OCI-LY7 (cell line): ENCODE measurements around the gene RAD51B. TPM values are rescaled to one million over a fixed set of nuclear protein-coding genes. Genes with fewer than 3 reads are reported as not detected.

Source experiments
- BruUV-seq: library from RNA; stranded (reverse); fragments of 400-500 nt; replicated peaks from 2 replicates; lab custom pipeline; 2021; lab: Mats Ljungman, UMichigan
- CTCF ChIA-PET: fragments of 300-600 bp; sonication (Branson Sonifier 250); formaldehyde crosslinking; loops from one replicate; lab custom pipeline; 2022; ENCODE audit warnings: antibody characterized with exemption; ENCODE audit not compliant: unreplicated experiment; lab: Charles Lee
- POLR2A ChIA-PET: fragments of 300-600 bp; sonication (Branson Sonifier 250); formaldehyde crosslinking; loops from one replicate; lab custom pipeline; 2022; ENCODE audit warnings: antibody characterized with exemption; lab: Charles Lee
- DNase-seq: peaks from one replicate; pipeline ENCODE4 v3.0.0-alpha.2; 2015; ENCODE audit warnings: low spot score
- H2AFZ ChIP-seq: fragments of 200-600 bp; sonication (generic), shearing (Covaris generic); 2 replicates; pipeline ENCODE4 v1.6.1; 2014; ENCODE audit warnings: mild to moderate bottlenecking, antibody characterized with exemption, low read length, moderate library complexity
- H3K27ac ChIP-seq: fragments of 200-600 bp; sonication (generic); 2 replicates; pipeline ENCODE4 v1.5.1; 2014; ENCODE audit warnings: mixed run types, low read depth, mild to moderate bottlenecking, moderate library complexity, low read length, inconsistent platforms; ENCODE audit not compliant: poor library complexity, severe bottlenecking
- H3K36me3 ChIP-seq: fragments of 200-600 bp; sonication (generic); 2 replicates; pipeline ENCODE4 v1.6.1; 2014; ENCODE audit warnings: mild to moderate bottlenecking, antibody characterized with exemption, low read length, moderate library complexity, mixed read lengths; ENCODE audit not compliant: insufficient read depth
- H3K4me1 ChIP-seq: fragments of 200-600 bp; sonication (generic); 2 replicates; pipeline ENCODE4 v1.5.1; 2014; ENCODE audit warnings: mild to moderate bottlenecking, low read length; ENCODE audit not compliant: insufficient read depth, poor library complexity, severe bottlenecking
- H3K4me2 ChIP-seq: fragments of 200-600 bp; sonication (generic); 2 replicates; pipeline ENCODE4 v1.6.1; 2014; ENCODE audit warnings: mild to moderate bottlenecking, low read length
- H3K4me3 ChIP-seq: fragments of 200-600 bp; sonication (generic); 2 replicates; pipeline ENCODE4 v1.5.1; 2014; ENCODE audit warnings: mild to moderate bottlenecking, low read depth, low read length; ENCODE audit not compliant: poor library complexity, severe bottlenecking
- H3K79me2 ChIP-seq: fragments of 200-600 bp; sonication (generic); 2 replicates; pipeline ENCODE4 v1.6.1; 2016; ENCODE audit warnings: low read depth, mild to moderate bottlenecking, low read length, moderate library complexity, mixed read lengths; ENCODE audit not compliant: insufficient read depth
- H3K9me2 ChIP-seq: fragments of 200-600 bp; sonication (generic); 2 replicates; pipeline ENCODE4 v1.6.1; 2016; ENCODE audit warnings: mild to moderate bottlenecking, low read length, mixed read lengths; ENCODE audit not compliant: insufficient read depth
- H3K9me3 ChIP-seq: fragments of 200-600 bp; sonication (generic); 2 replicates; pipeline ENCODE4 v1.6.1; 2014; ENCODE audit warnings: mild to moderate bottlenecking, mixed run types, low read length, mixed read lengths
- H4K20me1 ChIP-seq: fragments of 200-600 bp; sonication (generic); 2 replicates; pipeline ENCODE4 v1.6.1; 2014; ENCODE audit warnings: mild to moderate bottlenecking, antibody characterized with exemption, low read length, moderate library complexity, mixed read lengths; ENCODE audit not compliant: insufficient read depth
- EZH2phosphoT487 ChIP-seq: fragments of 200-600 bp; sonication (generic); IDR thresholded peaks from 2 replicates; pipeline ENCODE4 v1.6.1; 2018; ENCODE audit warnings: low read depth, borderline replicate concordance, mild to moderate bottlenecking, mixed run types, antibody characterized with exemption, low read length, moderate library complexity, mixed read lengths
- intact Hi-C: fragments of 100-400 bp; cut with micrococcal nuclease; formaldehyde crosslinking; loops from one replicate; pipeline ENCODE4 v1.10.0; 2022; ENCODE audit not compliant: unreplicated experiment
- total RNA-seq, 2 experiments: library from RNA; depleted of rRNA in 1 of 2; stranded (reverse); fragments of >200 nt in 1 of 2; shearing (Covaris generic) in 1 of 2; gene quantifications; 2 replicates each; pipeline ENCODE4 v1.2.3, GENCODE V29; 2014 to 2022
- TF ChIP-seq, protein P1 (sequence below): fragments of 200-600 bp; sonication (generic); conservative IDR thresholded peaks from 2 replicates; pipeline ENCODE4 v1.5.1; 2014; ENCODE audit warnings: mild to moderate bottlenecking, antibody characterized with exemption, low read length, moderate library complexity, mixed read lengths

RAD51B gene
- total RNA-seq, 2 experiments from 2014 or later: 41.4 to 89.9 TPM

DNA sequence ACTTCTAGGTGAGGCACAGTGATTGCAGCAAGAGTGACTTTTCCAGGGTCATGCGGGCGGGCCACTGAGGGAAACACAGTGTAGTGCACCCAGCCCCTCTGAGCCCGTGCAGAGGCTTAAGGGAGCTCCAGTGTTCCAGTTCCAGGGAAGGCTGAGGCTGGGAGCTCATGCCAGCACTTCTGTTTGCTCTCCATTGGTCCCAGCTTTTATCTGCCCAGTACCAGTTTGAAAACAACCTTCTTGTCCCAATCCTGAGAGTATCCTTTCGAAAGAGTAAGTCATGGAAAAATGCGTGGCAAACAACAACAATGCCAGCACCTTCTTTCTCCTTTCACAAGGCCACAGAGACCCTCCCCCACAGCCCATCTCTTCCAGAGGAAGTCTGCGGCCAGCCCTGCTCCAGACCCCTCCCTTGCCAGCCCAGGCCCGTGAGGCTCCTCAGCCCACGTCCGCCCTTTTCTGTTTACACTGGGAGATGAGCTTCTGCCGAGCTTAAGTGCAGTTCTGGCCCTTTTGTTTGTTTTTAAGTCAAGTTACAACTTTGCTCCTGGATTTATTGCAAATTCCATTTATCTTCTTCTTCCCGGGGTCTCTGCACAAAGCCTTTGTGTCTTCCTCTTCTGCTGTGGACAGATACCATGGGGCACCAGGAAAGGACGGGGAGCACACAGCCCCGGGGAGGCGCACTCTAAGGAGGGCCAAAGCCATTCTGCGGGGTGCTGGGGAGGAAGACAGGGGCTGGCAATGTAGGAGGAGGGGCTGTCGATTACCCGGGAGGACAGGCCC lies 787.7 kb downstream of the RAD51B start:
- H3K36me3 ChIP-seq: no peaks in the 10 kb centered on the region; the same call in 1 of the 2 replicates
- no peaks in the 10 kb centered on the region for H4K20me1 ChIP-seq
- ChIA-PET CTCF (no interaction called here), POLR2A (interaction anchor here (0.7 to 1.0 kb wide), 2 partner anchors 18 to 60 kb away, joined by 3 to 4 read pairs; no protein-coding TSS in a partner anchor)
- H3K79me2 ChIP-seq: no peaks in the 10 kb centered on the region
- intact Hi-C loops: no loop called here
- no peak for TF ChIP-seq EZH2phosphoT487
- TF ChIP-seq, protein P1, sequence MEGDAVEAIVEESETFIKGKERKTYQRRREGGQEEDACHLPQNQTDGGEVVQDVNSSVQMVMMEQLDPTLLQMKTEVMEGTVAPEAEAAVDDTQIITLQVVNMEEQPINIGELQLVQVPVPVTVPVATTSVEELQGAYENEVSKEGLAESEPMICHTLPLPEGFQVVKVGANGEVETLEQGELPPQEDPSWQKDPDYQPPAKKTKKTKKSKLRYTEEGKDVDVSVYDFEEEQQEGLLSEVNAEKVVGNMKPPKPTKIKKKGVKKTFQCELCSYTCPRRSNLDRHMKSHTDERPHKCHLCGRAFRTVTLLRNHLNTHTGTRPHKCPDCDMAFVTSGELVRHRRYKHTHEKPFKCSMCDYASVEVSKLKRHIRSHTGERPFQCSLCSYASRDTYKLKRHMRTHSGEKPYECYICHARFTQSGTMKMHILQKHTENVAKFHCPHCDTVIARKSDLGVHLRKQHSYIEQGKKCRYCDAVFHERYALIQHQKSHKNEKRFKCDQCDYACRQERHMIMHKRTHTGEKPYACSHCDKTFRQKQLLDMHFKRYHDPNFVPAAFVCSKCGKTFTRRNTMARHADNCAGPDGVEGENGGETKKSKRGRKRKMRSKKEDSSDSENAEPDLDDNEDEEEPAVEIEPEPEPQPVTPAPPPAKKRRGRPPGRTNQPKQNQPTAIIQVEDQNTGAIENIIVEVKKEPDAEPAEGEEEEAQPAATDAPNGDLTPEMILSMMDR: no peak
- no peak overlapping the region for H3K4me3 ChIP-seq
- no peaks in the 10 kb centered on the region for H3K9me2 ChIP-seq
- 0 out of 2 replicates have a peak, but pooled peaks cover 7% of the 10 kb centered on the region for H3K9me3 ChIP-seq
- DNase-seq: no peak
- H3K27ac ChIP-seq: no peak overlapping the region
- no TSS peak for BruUV-seq
- H2AFZ ChIP-seq: no peak overlapping the region
- H3K4me1 ChIP-seq: no peaks in the 10 kb centered on the region
- no peak overlapping the region for H3K4me2 ChIP-seq

DNA sequence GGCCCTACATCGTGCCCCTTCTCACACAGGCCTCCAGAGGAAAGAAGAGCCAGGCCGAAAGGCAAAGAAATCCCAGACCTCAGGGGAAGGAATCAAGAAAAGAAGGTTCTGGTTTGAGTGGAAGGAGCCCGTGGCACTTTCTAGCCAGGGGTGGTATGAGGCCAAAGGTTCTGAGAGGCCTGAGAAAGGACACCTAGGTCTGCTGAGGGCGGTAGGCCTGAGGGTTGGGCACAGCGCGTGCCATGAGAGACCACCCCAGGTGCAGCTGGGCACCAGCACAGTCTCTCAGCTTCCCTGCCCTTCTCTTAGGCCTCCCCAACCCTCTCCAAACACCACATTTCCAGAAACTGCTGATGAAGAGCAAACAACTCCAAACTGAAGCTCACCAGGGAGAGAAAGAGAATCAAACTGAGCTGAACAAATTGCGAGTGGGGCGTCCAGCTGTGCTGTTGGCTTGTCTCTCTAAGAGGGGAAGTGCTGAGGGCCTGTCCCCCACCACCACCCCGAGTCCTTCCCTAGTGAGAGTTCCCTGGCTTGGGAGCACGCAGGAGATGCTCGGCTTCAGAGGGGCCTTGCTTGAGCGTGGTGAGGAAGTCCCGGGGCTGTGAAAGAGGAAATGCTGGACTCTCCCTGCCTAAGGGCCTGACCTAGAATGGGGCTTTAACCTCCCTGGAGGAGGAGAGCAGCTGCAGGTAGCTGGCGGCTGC lies 788.4 kb downstream of the RAD51B start:
- H3K4me2 ChIP-seq: no peak overlapping the region
- H3K9me3 ChIP-seq: 0 out of 2 replicates have a peak, but pooled peaks cover 7% of the 10 kb centered on the region
- no TSS peak for BruUV-seq
- POLR2A ChIA-PET: no interaction called here
- H3K9me2 ChIP-seq: no peaks in the 10 kb centered on the region
- H3K79me2 ChIP-seq: no peaks in the 10 kb centered on the region
- H3K36me3 ChIP-seq: no peaks in the 10 kb centered on the region; the same call in 1 of the 2 replicates
- no peak overlapping the region for H3K4me3 ChIP-seq
- no peak overlapping the region for H3K27ac ChIP-seq
- no peak for DNase-seq
- CTCF ChIA-PET: no interaction called here
- H3K4me1 ChIP-seq: no peaks in the 10 kb centered on the region
- no peak overlapping the region for H2AFZ ChIP-seq
- TF ChIP-seq, protein P1: no peak
- intact Hi-C loops: no loop called here
- H4K20me1 ChIP-seq: no peaks in the 10 kb centered on the region
